Mesothelial cell of epicardium (in vitro differentiated cells): Measurements from ENCODE around the gene SDF4. TPM values are rescaled to one million over a fixed set of nuclear protein-coding genes. Genes with fewer than 3 reads are reported as not detected.

ENCODE experiments used
- DNase-seq, 2 experiments: peaks; one replicate each; pipeline ENCODE4 v3.0.0; 2021; ENCODE audit warnings: low spot score in 2 of 2; ENCODE audit not compliant: unreplicated experiment in 2 of 2
- H3K27ac Mint-ChIP-seq: 2 replicates; pipeline ENCODE4 v1.8.0; 2021; ENCODE audit warnings: mixed read lengths
- H3K27me3 Mint-ChIP-seq: 2 replicates; pipeline ENCODE4 v1.8.0; 2021; ENCODE audit warnings: low read depth, mixed read lengths
- H3K36me3 Mint-ChIP-seq: 2 replicates; pipeline ENCODE4 v1.8.0; 2021; ENCODE audit warnings: mixed read lengths
- H3K4me1 Mint-ChIP-seq: 2 replicates; pipeline ENCODE4 v1.8.0; 2021; ENCODE audit warnings: mixed read lengths
- H3K4me3 Mint-ChIP-seq: 2 replicates; pipeline ENCODE4 v1.8.0; 2021; ENCODE audit warnings: mild to moderate bottlenecking, moderate library complexity, mixed read lengths
- H3K9me3 Mint-ChIP-seq: 2 replicates; pipeline ENCODE4 v1.8.0; 2021; ENCODE audit warnings: mixed read lengths
- CTCF ChIP-seq: fragments of 200-600 bp; sonication (generic); IDR thresholded peaks from one replicate; pipeline ENCODE4 v1.5.0; 2021; ENCODE audit warnings: antibody characterized with exemption; ENCODE audit not compliant: unreplicated experiment
- total RNA-seq: library from RNA; stranded (reverse); gene quantifications from 3 replicates; pipeline ENCODE4 v1.2.1, GENCODE V29; 2021

The SDF4 gene
- total RNA-seq, 1 donor from 2014 or later, result 108 TPM

DNA sequence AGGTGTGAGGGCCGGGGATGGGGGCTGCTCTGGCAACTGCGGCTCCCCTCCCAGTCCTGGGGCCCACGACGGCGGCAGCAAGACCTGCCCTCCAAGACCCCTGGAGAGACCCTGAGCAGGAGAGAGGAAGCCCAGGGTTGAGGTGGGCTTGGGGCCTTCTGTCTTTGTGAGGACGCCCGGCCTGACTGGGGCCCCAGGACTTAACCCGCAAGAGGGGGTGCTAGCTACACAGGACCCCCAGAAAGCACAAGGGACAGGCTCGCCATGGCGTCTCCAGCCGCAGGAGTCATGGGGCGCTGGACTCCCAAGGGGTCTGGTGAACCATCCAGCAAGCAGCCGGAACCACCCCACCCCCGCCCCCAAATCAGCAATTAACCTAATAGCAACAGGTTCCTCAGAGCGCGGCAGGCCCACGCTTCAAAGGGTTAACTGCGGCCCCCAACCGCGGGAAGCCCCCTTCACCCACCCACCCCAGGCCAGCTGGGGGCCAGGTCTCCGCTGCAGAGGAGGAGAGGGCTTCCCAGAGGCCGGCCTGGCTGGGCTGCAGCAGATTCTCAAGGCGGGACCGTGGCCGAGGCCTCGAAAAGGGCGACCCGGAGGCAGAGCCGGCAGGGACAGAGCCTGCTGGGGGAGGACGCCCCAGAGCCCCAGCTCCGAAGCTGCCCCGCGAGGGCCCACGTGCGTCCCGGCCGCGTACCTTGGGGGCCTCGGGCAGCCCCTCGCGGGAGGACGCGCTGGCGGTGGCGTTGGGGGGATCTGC, 14.2 kb upstream of the SDF4 start:
- Mint-ChIP-seq H3K36me3 (peaks cover under 1% of the 10 kb centered on the region), H3K4me1 (peaks cover under 1% of the 10 kb centered on the region), H3K9me3 (no peaks in the 10 kb centered on the region), H3K27ac (no peak overlapping the region), H3K27me3 (peaks cover 12% of the 10 kb centered on the region), H3K4me3 (no peak overlapping the region)
- no peak for DNase-seq
- no peak for TF ChIP-seq CTCF

- H3K4me1 Mint-ChIP-seq, result no peaks in the 10 kb centered on the region
- peaks cover 12% of the 10 kb centered on the region for H3K27me3 Mint-ChIP-seq
- no peak for DNase-seq
- H3K27ac Mint-ChIP-seq, result no peak overlapping the region
- no peak for TF ChIP-seq CTCF
- no peaks in the 10 kb centered on the region for H3K9me3 Mint-ChIP-seq
- no peaks in the 10 kb centered on the region for H3K36me3 Mint-ChIP-seq
- H3K4me3 Mint-ChIP-seq, result no peak overlapping the region
Observed at GRCh38 chr1:1245178-1245816, 13.5 kb upstream of the SDF4 start.

- peaks cover 12% of the 10 kb centered on the region for H3K27me3 Mint-ChIP-seq
- no peak overlapping the region for H3K27ac Mint-ChIP-seq
- no peak for TF ChIP-seq CTCF
Observed at GRCh38 chr1:1244192-1244811, 12.5 kb upstream of the SDF4 start.

DNA sequence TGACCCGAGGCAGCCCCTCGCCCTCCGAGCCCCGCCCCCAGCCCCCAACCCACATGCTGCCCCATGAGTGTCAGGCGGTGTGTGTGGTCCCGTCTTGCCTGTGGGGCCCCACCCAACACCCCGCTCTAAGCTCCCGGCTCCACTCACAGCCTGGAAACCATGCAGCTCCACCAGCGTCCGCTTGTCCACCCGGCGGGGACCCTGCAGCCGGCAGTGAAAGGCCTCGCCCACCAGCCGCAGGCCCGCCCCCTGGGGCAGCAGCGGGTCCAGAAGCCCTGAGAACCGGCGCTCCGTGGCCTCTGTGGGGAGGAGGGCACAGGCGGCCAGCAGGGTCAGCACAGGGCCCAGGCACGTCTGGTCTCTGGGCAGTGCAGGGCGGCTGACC, 12.0 kb upstream of the SDF4 start:
- no peak overlapping the region for H3K27ac Mint-ChIP-seq
- H3K4me3 Mint-ChIP-seq, result no peak overlapping the region
- no peaks in the 10 kb centered on the region for H3K36me3 Mint-ChIP-seq
- no peak for DNase-seq
- H3K4me1 Mint-ChIP-seq, result peaks cover 2% of the 10 kb centered on the region
- H3K27me3 Mint-ChIP-seq, result peaks cover 12% of the 10 kb centered on the region
- H3K9me3 Mint-ChIP-seq, result no peaks in the 10 kb centered on the region
- no peak for TF ChIP-seq CTCF

More at GRCh38 chr1:1244192-1244811, 12.5 kb upstream of the SDF4 start:
- Mint-ChIP-seq H3K4me1 (no peaks in the 10 kb centered on the region), H3K36me3 (no peaks in the 10 kb centered on the region), H3K9me3 (no peaks in the 10 kb centered on the region), H3K4me3 (no peak overlapping the region)
- no peak for DNase-seq

- peaks cover 12% of the 10 kb centered on the region for H3K27me3 Mint-ChIP-seq
- H3K27ac Mint-ChIP-seq, result no peak overlapping the region
- no peak for DNase-seq
- no peak for TF ChIP-seq CTCF
- H3K9me3 Mint-ChIP-seq, result no peaks in the 10 kb centered on the region
- no peaks in the 10 kb centered on the region for H3K36me3 Mint-ChIP-seq
- H3K4me3 Mint-ChIP-seq, result no peak overlapping the region
- peaks cover 2% of the 10 kb centered on the region for H3K4me1 Mint-ChIP-seq
Observed at GRCh38 chr1:1243266-1243660, 11.5 kb upstream of the SDF4 start.
